Upper lobe of right lung (tissue), 1 donor: ENCODE data around the gene HOXB3. TPM values are rescaled to one million over a fixed set of nuclear protein-coding genes. Genes with fewer than 3 reads are reported as not detected.

Experiments used
- ATAC-seq: fragments of 200-7000 bp; cut with Tn5 transposase; one replicate; pipeline ENCODE4 v1.9.1; 2020; ENCODE audit warnings: mild to moderate bottlenecking, moderate library complexity
- DNase-seq: peaks from one replicate; pipeline ENCODE4 v3.0.0-alpha.2; 2020
- H3K27ac ChIP-seq: fragments of 200-600 bp; one replicate; pipeline ENCODE4 v1.8.0; 2022
- H3K27me3 ChIP-seq: fragments of 200-600 bp; one replicate; pipeline ENCODE4 v1.8.0; 2022; ENCODE audit warnings: mild to moderate bottlenecking
- H3K36me3 ChIP-seq: fragments of 200-600 bp; one replicate; pipeline ENCODE4 v1.8.0; 2022
- H3K4me1 ChIP-seq: fragments of 200-600 bp; one replicate; pipeline ENCODE4 v1.8.0; 2022
- H3K4me3 ChIP-seq: fragments of 200-600 bp; one replicate; pipeline ENCODE4 v1.8.0; 2022; ENCODE audit warnings: mild to moderate bottlenecking
- H3K9me3 ChIP-seq: fragments of 200-600 bp; one replicate; pipeline ENCODE4 v1.8.0; 2022
- intact Hi-C: fragments of 100-400 bp; cut with DNase I; formaldehyde crosslinking; loops from one replicate; pipeline ENCODE4 v1.11.0; 2022
- microRNA-seq: library from miRNA; unstranded; fragments of <30 nt; microRNA quantifications from one replicate; pipeline ENCODE4 v1.2.0, GENCODE V29; 2020; ENCODE audit warnings: borderline microRNAs expressed
- total RNA-seq: library from RNA; stranded (reverse); fragmentation: NEBNext Ultra II Directional; extraction: Animal tissue kit (Norgen Biotek cat#: 25700); gene quantifications from one replicate; pipeline ENCODE4 v1.2.1, GENCODE V29; 2021
- TF ChIP-seq, protein P1 (sequence below): fragments of 200-600 bp; IDR thresholded peaks from one replicate; pipeline ENCODE4 v1.8.0; 2022; ENCODE audit warnings: antibody characterized with exemption
- donor health status: DM: no; HTN: yes; CAD: no; lungs with severe emphysema.

The HOXB3 gene
- total RNA-seq, 1 donor from 2014 or later = 13.3 TPM

DNA sequence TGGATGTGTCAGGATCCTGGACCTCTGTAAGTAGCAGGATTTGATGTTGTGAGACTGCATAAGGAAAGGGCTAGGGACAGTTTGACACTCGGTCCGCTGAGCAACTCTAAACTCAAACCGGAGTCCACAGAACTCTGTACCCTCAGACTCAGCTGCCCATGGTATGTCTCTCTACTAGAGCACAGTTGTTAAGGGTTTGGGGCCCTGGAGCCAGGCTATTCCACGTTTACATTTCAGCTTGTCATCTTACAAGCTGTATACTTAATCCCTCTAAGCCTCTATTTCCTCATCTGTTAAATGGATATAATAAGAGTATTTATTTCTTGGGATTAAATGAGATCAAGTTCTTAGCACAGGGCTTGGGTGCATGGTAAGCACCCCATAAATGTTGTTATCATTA lies 87.1 kb downstream of the HOXB3 start:
- no peaks in the 10 kb centered on the region for H3K9me3 ChIP-seq
- intact Hi-C loops = no loop called here

GRCh38 chr17:48502312-48502711 lies 87.7 kb downstream of the HOXB3 start:
- no peaks in the 10 kb centered on the region for H3K4me1 ChIP-seq
- ATAC-seq (no peak), DNase-seq (no peak)
- no peak overlapping the region for H3K4me3 ChIP-seq
- H3K9me3 ChIP-seq = no peaks in the 10 kb centered on the region
- intact Hi-C loops = no loop called here
- H3K27ac ChIP-seq = no peak overlapping the region
- no peaks in the 10 kb centered on the region for H3K27me3 ChIP-seq
- no peaks in the 10 kb centered on the region for H3K36me3 ChIP-seq
- TF ChIP-seq, protein P1, sequence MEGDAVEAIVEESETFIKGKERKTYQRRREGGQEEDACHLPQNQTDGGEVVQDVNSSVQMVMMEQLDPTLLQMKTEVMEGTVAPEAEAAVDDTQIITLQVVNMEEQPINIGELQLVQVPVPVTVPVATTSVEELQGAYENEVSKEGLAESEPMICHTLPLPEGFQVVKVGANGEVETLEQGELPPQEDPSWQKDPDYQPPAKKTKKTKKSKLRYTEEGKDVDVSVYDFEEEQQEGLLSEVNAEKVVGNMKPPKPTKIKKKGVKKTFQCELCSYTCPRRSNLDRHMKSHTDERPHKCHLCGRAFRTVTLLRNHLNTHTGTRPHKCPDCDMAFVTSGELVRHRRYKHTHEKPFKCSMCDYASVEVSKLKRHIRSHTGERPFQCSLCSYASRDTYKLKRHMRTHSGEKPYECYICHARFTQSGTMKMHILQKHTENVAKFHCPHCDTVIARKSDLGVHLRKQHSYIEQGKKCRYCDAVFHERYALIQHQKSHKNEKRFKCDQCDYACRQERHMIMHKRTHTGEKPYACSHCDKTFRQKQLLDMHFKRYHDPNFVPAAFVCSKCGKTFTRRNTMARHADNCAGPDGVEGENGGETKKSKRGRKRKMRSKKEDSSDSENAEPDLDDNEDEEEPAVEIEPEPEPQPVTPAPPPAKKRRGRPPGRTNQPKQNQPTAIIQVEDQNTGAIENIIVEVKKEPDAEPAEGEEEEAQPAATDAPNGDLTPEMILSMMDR = no peak

More for the DNA sequence above, 87.1 kb downstream of the HOXB3 start:
- no peaks in the 10 kb centered on the region for H3K36me3 ChIP-seq
- TF ChIP-seq, protein P1 = no peak
- no peaks in the 10 kb centered on the region for H3K4me1 ChIP-seq
- no peak overlapping the region for H3K27ac ChIP-seq
- H3K27me3 ChIP-seq = no peaks in the 10 kb centered on the region
- ATAC-seq (no peak), DNase-seq (no peak)
- H3K4me3 ChIP-seq = no peak overlapping the region

DNA sequence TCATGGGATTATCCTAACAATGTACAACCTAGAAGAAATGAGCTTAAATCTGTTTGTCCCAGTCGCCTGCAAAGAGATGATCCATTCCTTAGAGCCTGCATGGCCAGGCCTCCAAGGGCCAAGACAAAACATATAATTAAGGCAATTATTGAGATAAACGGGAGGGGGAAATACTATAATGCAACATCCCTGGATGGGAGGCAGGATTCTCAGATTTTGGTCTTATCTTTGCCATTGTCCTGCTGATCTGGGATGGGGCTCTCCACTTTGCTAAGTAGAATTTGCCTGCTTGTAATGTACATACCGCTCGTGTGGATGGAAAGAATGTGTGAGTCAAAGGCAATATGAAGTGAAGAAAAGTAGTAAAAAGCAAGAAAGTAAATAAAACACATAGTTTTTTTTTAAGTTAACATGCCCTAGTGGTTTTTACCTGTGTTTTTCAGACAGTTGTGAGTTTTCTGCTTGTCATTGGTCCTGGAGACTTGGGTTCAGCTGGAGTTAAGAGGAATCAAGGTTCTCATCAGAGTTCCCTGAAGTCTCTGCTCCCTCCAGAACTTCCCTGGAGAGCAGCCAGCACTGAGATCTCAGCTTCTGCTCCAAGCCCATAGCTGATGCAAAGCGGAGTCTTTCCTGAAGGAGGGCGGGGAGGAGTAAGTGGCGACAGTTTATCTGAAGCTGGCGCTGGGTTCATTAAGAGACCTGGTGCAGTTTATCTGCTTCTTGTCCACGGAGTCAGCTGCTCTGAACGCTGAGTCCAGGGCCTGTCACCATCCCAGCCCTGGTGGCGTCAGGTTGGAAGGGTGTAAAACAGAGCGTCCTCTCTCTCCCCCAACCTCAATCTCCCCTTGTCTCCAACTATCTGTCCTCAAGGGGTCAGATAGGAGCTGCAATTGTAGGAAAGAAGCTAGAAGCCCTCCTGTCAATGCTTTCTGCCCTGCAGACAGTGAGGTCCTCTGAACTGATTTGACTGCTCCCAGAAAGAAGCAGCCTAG lies 89.3 kb downstream of the HOXB3 start:
- TF ChIP-seq, protein P1 = no peak
- DNase-seq = no peak
- no peak for ATAC-seq
- no peaks in the 10 kb centered on the region for H3K36me3 ChIP-seq
- H3K4me3 ChIP-seq = no peak overlapping the region
- H3K27ac ChIP-seq = no peak overlapping the region
- no peaks in the 10 kb centered on the region for H3K9me3 ChIP-seq
- intact Hi-C loops = no loop called here
- H3K4me1 ChIP-seq = no peaks in the 10 kb centered on the region
- H3K27me3 ChIP-seq = no peaks in the 10 kb centered on the region

GRCh38 chr17:48499735-48500434 lies 90.2 kb downstream of the HOXB3 start:
- Histone ChIP-seq H3K36me3 (no peaks in the 10 kb centered on the region), H3K27ac (no peak overlapping the region), H3K4me3 (no peak overlapping the region), H3K4me1 (no peaks in the 10 kb centered on the region), H3K9me3 (no peaks in the 10 kb centered on the region), H3K27me3 (no peaks in the 10 kb centered on the region)
- DNase-seq = no peak
- no peak for ATAC-seq
- intact Hi-C loops = no loop called here
- TF ChIP-seq, protein P1 = no peak

GRCh38 chr17:48499248-48499647 lies 90.8 kb downstream of the HOXB3 start:
- intact Hi-C loops = no loop called here

More at GRCh38 chr17:48499248-48499647, 90.8 kb downstream of the HOXB3 start:
- Histone ChIP-seq H3K36me3 (no peaks in the 10 kb centered on the region), H3K27ac (no peak overlapping the region), H3K27me3 (no peaks in the 10 kb centered on the region), H3K4me3 (no peak overlapping the region), H3K9me3 (no peaks in the 10 kb centered on the region), H3K4me1 (no peaks in the 10 kb centered on the region)
- TF ChIP-seq, protein P1 = no peak
- ATAC-seq (no peak), DNase-seq (no peak)

Small RNA genes within 50 kb of the gene (microRNA-seq; reads per million reads assigned to microRNA genes)
- gene MIR196A1 = not detected

Other genes starting within 250 kb of the HOXB3 start
- 5.1 TPM for gene SKAP1, start 160.0 kb downstream of the HOXB3 start, total RNA-seq
- gene HOXB1, start 59.2 kb downstream of the HOXB3 start, total RNA-seq = not detected
- gene HOXB2, start 45.1 kb downstream of the HOXB3 start, total RNA-seq = 11.0 TPM
- 4.9 TPM for gene HOXB4, start 11.9 kb downstream of the HOXB3 start, total RNA-seq
- 4.4 TPM for gene HOXB5, start 3.5 kb upstream of the HOXB3 start, total RNA-seq
- 4.9 TPM for gene HOXB6, start 14.7 kb upstream of the HOXB3 start, total RNA-seq
- gene HOXB7, start 20.8 kb upstream of the HOXB3 start, total RNA-seq = 1.2 TPM
- gene HOXB8, start 25.1 kb upstream of the HOXB3 start, total RNA-seq = 1.0 TPM
- gene HOXB9, start 36.1 kb upstream of the HOXB3 start, total RNA-seq = not detected
- gene PRAC1, start 132.3 kb upstream of the HOXB3 start, total RNA-seq = not detected
- gene PRAC2, start 132.9 kb upstream of the HOXB3 start, total RNA-seq = not detected
- gene HOXB13, start 138.5 kb upstream of the HOXB3 start, total RNA-seq = not detected
- 0.20 TPM for gene TTLL6, start 227.0 kb upstream of the HOXB3 start, total RNA-seq
- 181 TPM for gene CALCOCO2, start 240.8 kb upstream of the HOXB3 start, total RNA-seq